Left lung (tissue), 10 donors: ENCODE measurements around the gene BLTP2. TPM values are rescaled to one million over a fixed set of nuclear protein-coding genes. Genes with fewer than 3 reads are reported as not detected.
"Not testable (repeated sequence)": the region's sequence is repeated elsewhere in the genome, so short reads cannot be mapped to it uniquely, and the experiment has no call there.

ENCODE experiments used
- ATAC-seq: fragments of 200-7000 bp; cut with Tn5 transposase; one replicate; pipeline ENCODE4 v1.9.1; 2020; ENCODE audit warnings: moderate library complexity
- DNase-seq, 4 donors: peaks; one replicate each; pipeline ENCODE4 v3.0.0-alpha.2; 2013 to 2020
- H3K27ac ChIP-seq, 2 donors: fragments of 200-600 bp; sonication (generic) in 1 of 2; one replicate each; pipeline versions ENCODE4 v1.5.0 to v1.8.0; 2020 to 2021
- H3K27me3 ChIP-seq, 2 donors: fragments of 200-600 bp; sonication (generic) in 1 of 2; one replicate each; pipeline versions ENCODE4 v1.5.0 to v1.8.0; 2020 to 2021
- H3K36me3 ChIP-seq, 2 donors: fragments of 200-600 bp; sonication (generic) in 1 of 2; one replicate each; pipeline versions ENCODE4 v1.5.0 to v1.8.0; 2020 to 2021
- H3K4me1 ChIP-seq, 2 donors: fragments of 200-600 bp; one replicate each; pipeline ENCODE4 v1.8.0; 2021
- H3K4me3 ChIP-seq, 2 donors: fragments of 200-600 bp; sonication (generic) in 1 of 2; one replicate each; pipeline versions ENCODE4 v1.5.0 to v1.8.0; 2020 to 2021; ENCODE audit warnings: mild to moderate bottlenecking in 1 of 2
- H3K9me3 ChIP-seq, 2 donors: fragments of 200-600 bp; sonication (generic) in 1 of 2; one replicate each; pipeline versions ENCODE4 v1.5.0 to v1.8.0; 2020 to 2021
- CTCF ChIP-seq, 2 donors: fragments of 200-600 bp; sonication (generic) in 1 of 2; IDR thresholded peaks; one replicate each; pipeline versions ENCODE4 v1.5.0 to v1.8.0; 2021; ENCODE audit warnings: antibody characterized with exemption in 2 of 2
- intact Hi-C, 2 donors: fragments of 100-400 bp; cut with DNase I; formaldehyde crosslinking; loops; one replicate each; pipeline versions ENCODE4 v1.11.2 to v1.14.2; 2022
- polyA plus RNA-seq, 6 donors: library from polyadenylated mRNA; unstranded; fragments of 120-200 nt; gene quantifications; one replicate each; pipeline ENCODE4 v1.2.1, GENCODE V29; 2013; ENCODE audit not compliant: insufficient read length in 6 of 6
- total RNA-seq, 2 donors: library from RNA; stranded (reverse); fragmentation: NEBNext Ultra II Directional; extraction: Animal tissue kit (Norgen Biotek cat#: 25700); gene quantifications; one replicate each; pipeline ENCODE4 v1.2.1, GENCODE V29; 2021
- donor health status: DM: no; HTN: yes; CAD: no.
- donor health status: DM: no; HTN: no; CAD: no.

The BLTP2 gene
- total and polyA plus RNA-seq, 8 donors: 86.8 to 184 (median 93.1) TPM

GRCh38 chr17:28610376-28610775, 34.6 kb downstream of the BLTP2 start:
- Histone ChIP-seq H3K9me3 (no peaks in the 10 kb centered on the region), H3K27me3 (no peaks in the 10 kb centered on the region), H3K27ac (no peak overlapping the region), H3K36me3 (peaks cover 0 to 62% of the 10 kb centered on the region in 2 donors), H3K4me3 (no peak overlapping the region), H3K4me1 (no peaks in the 10 kb centered on the region)
- intact Hi-C loops: loop anchor here in 1 of 2 donors (10.0 kb wide), 1 partner anchor 66 kb away; no protein-coding TSS in a partner anchor
- no peak for DNase-seq
- no peak for ATAC-seq
- TF ChIP-seq CTCF (IDR thresholded peaks at IDR 0.05): no peak

- H3K27ac ChIP-seq, H3K36me3 ChIP-seq, ATAC-seq, H3K27me3 ChIP-seq, H3K4me3 ChIP-seq, H3K9me3 ChIP-seq, intact Hi-C loops, DNase-seq: not testable (repeated sequence)
- H3K4me1 ChIP-seq: peaks cover 0 to 12% of the 10 kb centered on the region in 2 donors
Measured at GRCh38 chr17:28604031-28604430, 40.9 kb downstream of the BLTP2 start.

GRCh38 chr17:28599311-28600184, 45.4 kb downstream of the BLTP2 start:
- peak in 3 of 4 donors; percentile 61 to 71 (median 69) for DNase-seq
- H3K4me3 ChIP-seq: peak overlapping the region; percentile 53 to 67
- no peak for TF ChIP-seq CTCF (IDR thresholded peaks at IDR 0.05)
- H3K36me3 ChIP-seq: no peaks in the 10 kb centered on the region
- H3K4me1 ChIP-seq: peaks cover 5 to 28% of the 10 kb centered on the region in 2 donors
- peak; percentile 64 for ATAC-seq
- peak overlapping the region; percentile 97 to 98 for H3K27ac ChIP-seq
- H3K9me3 ChIP-seq: no peaks in the 10 kb centered on the region
- intact Hi-C loops: no loop called here
- no peaks in the 10 kb centered on the region for H3K27me3 ChIP-seq

GRCh38 chr17:28598799-28599310, 46.1 kb downstream of the BLTP2 start, which contains the start of gene SPAG5:
TSS of gene SPAG5 (minus strand) at chr17:28599025. CDS start at chr17:28598946, 79 bp downstream.
- ATAC-seq (peak; percentile 99), DNase-seq (peak; percentile 89 to 98 (median 96))
- Histone ChIP-seq H3K4me3 (peak within 1 kb of the TSS; percentile 53 to 67), H3K4me1 (peaks cover 5 to 28% of the 10 kb centered on the region in 2 donors), H3K27ac (peak within 1 kb of the TSS; percentile 97 to 98), H3K36me3 (no peaks in the 10 kb centered on the region), H3K9me3 (no peaks in the 10 kb centered on the region), H3K27me3 (no peaks in the 10 kb centered on the region)
- intact Hi-C loops: no loop called here
- no peak for TF ChIP-seq CTCF (IDR thresholded peaks at IDR 0.05)

GRCh38 chr17:28598389-28598788, 46.6 kb downstream of the BLTP2 start:
- H3K27me3 ChIP-seq: no peaks in the 10 kb centered on the region
- no peaks in the 10 kb centered on the region for H3K9me3 ChIP-seq
- peak overlapping the region; percentile 53 to 67 for H3K4me3 ChIP-seq
- peak overlapping the region; percentile 97 to 98 for H3K27ac ChIP-seq
- DNase-seq: no peak
- TF ChIP-seq CTCF (IDR thresholded peaks at IDR 0.05): no peak
- intact Hi-C loops: no loop called here
- peaks cover 0 to under 1% of the 10 kb centered on the region in 2 donors for H3K36me3 ChIP-seq
- no peak for ATAC-seq
- H3K4me1 ChIP-seq: peaks cover 5 to 28% of the 10 kb centered on the region in 2 donors
